HAP-1 (cell line): ENCODE measurements around the gene MRPL48.

Source experiments
- DNase-seq, 2 experiments: peaks; one replicate each; pipeline ENCODE4 v3.0.0-alpha.2; 2016 to 2020; ENCODE audit warnings: low spot score in 2 of 2
- H3K27me3 ChIP-seq: fragments of 250-450 bp; sonication (Bioruptor Pico); 2 replicates; pipeline ENCODE4 v1.5.1; 2020; ENCODE audit warnings: low read depth, mild to moderate bottlenecking, moderate library complexity
- H3K36me3 ChIP-seq: fragments of 250-450 bp; sonication (Bioruptor Pico); replicated peaks from 2 replicates; pipeline ENCODE4 v1.5.1; 2020; ENCODE audit warnings: mild to moderate bottlenecking
- H3K4me1 ChIP-seq: fragments of 250-450 bp; sonication (Bioruptor Pico); 2 replicates; pipeline ENCODE4 v1.5.1; 2020; ENCODE audit warnings: mild to moderate bottlenecking
- H3K4me3 ChIP-seq: fragments of 250-450 bp; sonication (Bioruptor Pico); 2 replicates; pipeline ENCODE4 v1.5.1; 2020; ENCODE audit warnings: mild to moderate bottlenecking, moderate library complexity
- H3K9me3 ChIP-seq: fragments of 250-450 bp; sonication (Bioruptor Pico); 2 replicates; pipeline ENCODE4 v1.5.1; 2020; ENCODE audit warnings: mild to moderate bottlenecking, moderate library complexity
- in situ Hi-C: fragments of 300-500 bp; cut with MboI; formaldehyde crosslinking; loops from 3 replicates; pipeline ENCODE4 v1.14.3; 2020; ENCODE audit warnings: low sequenced_read_pairs, inconsistent platforms, mixed read lengths

MRPL48 gene

GRCh38 chr11:73833067-73833466 lies 45.4 kb downstream of the MRPL48 start:
- Histone ChIP-seq H3K27me3 (no peaks in the 10 kb centered on the region), H3K4me3 (no peak overlapping the region), H3K4me1 (no peaks in the 10 kb centered on the region; the same call in 1 of the 2 replicates), H3K36me3 (no peaks in the 10 kb centered on the region; the same call in none of the 2 replicates), H3K9me3 (no peaks in the 10 kb centered on the region)
- DNase-seq: no peak
- in situ Hi-C loops: no loop called here

DNA sequence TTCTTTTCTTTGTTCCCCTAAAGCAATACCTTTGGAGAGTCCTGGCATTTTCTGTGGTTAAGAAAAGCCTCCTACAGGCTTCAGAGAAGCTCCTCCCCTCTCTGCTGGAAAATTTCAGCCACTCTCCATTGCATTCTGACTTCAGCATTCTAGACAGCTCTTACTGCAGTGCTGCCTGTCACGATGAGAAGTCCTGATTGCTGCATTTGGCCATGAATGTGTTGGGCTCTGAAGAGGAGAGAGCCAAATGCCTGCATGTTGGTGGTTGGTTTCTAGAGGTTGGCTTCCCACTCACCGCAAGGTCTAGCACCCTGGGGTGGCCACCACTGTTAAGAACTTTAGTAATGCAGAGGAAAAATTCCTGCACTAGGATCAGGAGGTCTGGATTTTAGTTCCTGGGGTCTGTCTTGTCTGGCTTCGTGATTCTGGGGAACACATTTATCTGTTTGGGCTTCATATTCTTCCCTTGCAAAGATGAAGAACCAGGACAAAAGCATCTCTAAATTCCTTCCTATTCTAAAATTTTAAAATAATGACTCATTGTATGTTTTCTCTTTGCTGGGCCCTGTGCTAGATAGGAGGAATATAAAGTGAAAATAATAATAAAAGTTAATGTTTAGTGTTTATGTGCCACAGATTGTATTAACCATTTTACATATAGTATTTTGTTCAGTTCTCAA lies 50.9 kb downstream of the MRPL48 start:
- in situ Hi-C loops: no loop called here
- Histone ChIP-seq H3K4me1 (no peaks in the 10 kb centered on the region), H3K36me3 (peaks cover 3% of the 10 kb centered on the region; the same call in 1 of the 2 replicates), H3K4me3 (no peak overlapping the region), H3K27me3 (no peaks in the 10 kb centered on the region), H3K9me3 (no peaks in the 10 kb centered on the region)
- DNase-seq: no peak

- H3K4me3 ChIP-seq: no peak overlapping the region
- no peaks in the 10 kb centered on the region for H3K4me1 ChIP-seq
- DNase-seq: no peak
- in situ Hi-C loops: no loop called here
- H3K36me3 ChIP-seq: peaks cover 3% of the 10 kb centered on the region; the same call in 1 of the 2 replicates
- H3K9me3 ChIP-seq: no peaks in the 10 kb centered on the region
- no peaks in the 10 kb centered on the region for H3K27me3 ChIP-seq
These were observed 51.4 kb downstream of the MRPL48 start for GRCh38 chr11:73839123-73839457.

- in situ Hi-C loops: no loop called here
- H3K27me3 ChIP-seq: no peaks in the 10 kb centered on the region
- H3K4me3 ChIP-seq: no peak overlapping the region
- no peaks in the 10 kb centered on the region; the same call in 1 of the 2 replicates for H3K36me3 ChIP-seq
- H3K9me3 ChIP-seq: no peaks in the 10 kb centered on the region
- no peaks in the 10 kb centered on the region for H3K4me1 ChIP-seq
- DNase-seq: no peak
These were observed 63.5 kb downstream of the MRPL48 start for GRCh38 chr11:73851046-73851764.

GRCh38 chr11:73852049-73852448 lies 64.4 kb downstream of the MRPL48 start:
- in situ Hi-C loops: no loop called here
- no peak for DNase-seq
- no peak overlapping the region for H3K4me3 ChIP-seq
- no peaks in the 10 kb centered on the region for H3K27me3 ChIP-seq
- H3K36me3 ChIP-seq: no peaks in the 10 kb centered on the region; the same call in 1 of the 2 replicates
- H3K4me1 ChIP-seq: no peaks in the 10 kb centered on the region
- no peaks in the 10 kb centered on the region for H3K9me3 ChIP-seq

DNA sequence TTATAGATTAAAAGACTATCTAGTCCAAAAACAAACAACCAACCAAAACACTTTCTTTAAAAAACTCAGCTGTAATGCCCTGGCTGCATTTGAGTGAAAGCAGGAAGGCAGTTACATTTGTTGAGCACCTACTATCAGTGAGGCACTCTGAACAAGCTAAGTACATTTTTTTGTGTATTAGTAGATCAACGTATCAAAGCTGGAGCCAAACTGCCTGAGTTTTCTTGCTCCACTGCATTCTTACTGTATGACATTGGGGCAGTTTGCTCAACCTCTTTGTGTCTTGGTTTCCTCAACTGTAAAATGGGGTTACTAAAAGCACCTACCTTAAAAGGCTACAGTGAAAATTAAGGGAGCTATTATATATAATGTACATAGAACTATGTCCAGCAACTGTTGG lies 67.0 kb downstream of the MRPL48 start:
- no peaks in the 10 kb centered on the region for H3K4me1 ChIP-seq
- H3K4me3 ChIP-seq: no peak overlapping the region
- H3K36me3 ChIP-seq: no peaks in the 10 kb centered on the region; the same call in 1 of the 2 replicates
- in situ Hi-C loops: no loop called here
- H3K27me3 ChIP-seq: no peaks in the 10 kb centered on the region
- DNase-seq: no peak
- no peaks in the 10 kb centered on the region for H3K9me3 ChIP-seq

GRCh38 chr11:73856031-73856567 lies 68.4 kb downstream of the MRPL48 start:
- Histone ChIP-seq H3K4me3 (no peak overlapping the region), H3K36me3 (peaks cover 5% of the 10 kb centered on the region), H3K4me1 (no peaks in the 10 kb centered on the region), H3K9me3 (no peaks in the 10 kb centered on the region), H3K27me3 (no peaks in the 10 kb centered on the region)
- no peak for DNase-seq
- in situ Hi-C loops: no loop called here

DNA sequence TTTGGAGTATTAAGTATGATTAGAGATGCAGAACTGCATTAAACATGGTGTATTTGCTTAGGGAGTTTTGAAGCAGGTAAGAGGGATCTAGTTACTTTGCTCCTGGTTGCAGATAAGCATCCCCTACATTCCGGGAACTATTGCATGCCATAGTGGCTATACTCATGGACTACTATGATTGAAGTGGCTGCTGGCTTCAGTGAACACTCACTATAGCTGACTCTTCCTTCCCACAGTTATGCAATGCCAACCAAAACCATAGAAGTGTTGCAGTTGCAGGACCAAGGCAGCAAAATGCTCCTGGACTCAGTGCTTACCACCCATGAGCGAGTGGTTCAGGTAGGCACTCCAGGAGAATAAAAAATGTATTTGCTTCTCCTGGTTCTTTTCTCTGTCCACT lies 72.0 kb downstream of the MRPL48 start:
- in situ Hi-C loops: no loop called here
- Histone ChIP-seq H3K4me1 (no peaks in the 10 kb centered on the region), H3K4me3 (no peak overlapping the region)

DNA sequence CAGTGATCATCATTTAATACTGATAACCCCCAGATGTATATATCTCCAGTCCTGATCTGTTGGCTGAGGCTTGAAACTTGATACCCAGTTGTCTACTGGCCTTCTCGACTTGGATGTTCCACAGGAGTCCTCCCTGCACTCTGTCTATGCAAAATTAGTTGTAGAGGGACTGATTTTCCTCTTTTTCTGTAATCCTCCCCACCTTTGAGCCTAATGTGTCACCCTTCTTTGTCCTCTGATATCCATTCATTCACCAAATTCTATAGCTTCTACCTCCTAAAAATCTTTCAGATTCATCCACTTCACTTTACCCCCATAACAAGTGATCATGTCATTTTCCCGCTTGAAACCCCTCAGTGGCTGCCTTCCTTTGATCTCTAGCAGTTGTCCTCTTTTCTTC lies 72.5 kb downstream of the MRPL48 start:
- no peak for DNase-seq
- in situ Hi-C loops: no loop called here
- Histone ChIP-seq H3K4me1 (no peaks in the 10 kb centered on the region), H3K4me3 (no peak overlapping the region), H3K9me3 (no peaks in the 10 kb centered on the region), H3K36me3 (peaks cover 8% of the 10 kb centered on the region), H3K27me3 (no peaks in the 10 kb centered on the region)

More for the DNA sequence above, 72.0 kb downstream of the MRPL48 start:
- peaks cover 8% of the 10 kb centered on the region for H3K36me3 ChIP-seq
- H3K9me3 ChIP-seq: no peaks in the 10 kb centered on the region
- no peak for DNase-seq
- H3K27me3 ChIP-seq: no peaks in the 10 kb centered on the region

DNA sequence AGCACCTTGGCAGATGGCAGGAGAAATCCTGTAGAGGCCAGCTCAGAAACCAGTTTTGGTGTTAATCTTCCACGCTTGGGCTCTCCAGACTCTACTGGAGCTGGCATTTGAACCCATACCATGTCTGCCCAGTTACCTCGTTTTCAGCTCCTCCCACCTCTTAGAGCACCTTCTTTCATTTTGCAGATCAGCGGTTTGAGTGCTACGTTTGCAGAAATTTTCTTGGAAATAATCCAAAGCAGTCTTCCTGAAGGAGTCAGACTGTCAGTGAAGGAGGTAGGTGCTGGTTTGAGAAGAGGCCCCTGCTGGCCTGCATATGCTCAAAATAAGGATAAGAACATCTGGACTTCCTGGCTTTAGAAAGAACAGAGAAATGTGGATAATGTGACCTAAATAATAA lies 75.3 kb downstream of the MRPL48 start:
- peaks cover 10% of the 10 kb centered on the region for H3K36me3 ChIP-seq
- no peak overlapping the region for H3K4me3 ChIP-seq
- no peaks in the 10 kb centered on the region for H3K27me3 ChIP-seq
- no peaks in the 10 kb centered on the region for H3K9me3 ChIP-seq
- no peak for DNase-seq
- no peaks in the 10 kb centered on the region for H3K4me1 ChIP-seq
- in situ Hi-C loops: no loop called here

GRCh38 chr11:73866095-73866579 lies 78.5 kb downstream of the MRPL48 start:
- Histone ChIP-seq H3K27me3 (no peaks in the 10 kb centered on the region), H3K9me3 (no peaks in the 10 kb centered on the region), H3K4me1 (peaks cover 8% of the 10 kb centered on the region), H3K4me3 (no peak overlapping the region), H3K36me3 (peaks cover 14% of the 10 kb centered on the region)
- in situ Hi-C loops: no loop called here
- no peak for DNase-seq

DNA sequence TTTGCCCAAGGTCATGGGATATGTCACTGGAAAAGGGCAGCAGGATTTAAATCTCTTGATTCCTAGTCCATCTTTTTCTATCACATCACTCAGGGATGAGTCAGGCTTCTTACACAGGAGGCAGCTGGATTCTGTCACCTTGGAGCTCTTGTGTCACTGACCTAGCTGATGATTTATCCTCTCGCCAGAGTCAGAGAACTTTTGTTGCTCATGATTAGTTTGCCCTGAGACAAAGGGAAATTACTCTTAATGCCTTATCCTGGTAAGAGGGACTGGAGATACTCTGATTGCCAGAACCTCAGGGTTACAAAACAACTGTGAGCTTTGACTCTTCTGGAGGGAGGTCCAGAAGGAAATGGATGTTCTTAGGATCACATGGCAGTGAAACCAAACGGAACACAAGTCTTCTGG lies 78.9 kb downstream of the MRPL48 start:
- peaks cover 17% of the 10 kb centered on the region for H3K36me3 ChIP-seq
- H3K4me1 ChIP-seq: peaks cover 8% of the 10 kb centered on the region
- no peak for DNase-seq
- no peaks in the 10 kb centered on the region for H3K9me3 ChIP-seq
- H3K4me3 ChIP-seq: no peak overlapping the region
- in situ Hi-C loops: no loop called here
- no peaks in the 10 kb centered on the region for H3K27me3 ChIP-seq

- H3K9me3 ChIP-seq: no peaks in the 10 kb centered on the region
- in situ Hi-C loops: no loop called here
- H3K36me3 ChIP-seq: peaks cover 41% of the 10 kb centered on the region
- peaks cover 8% of the 10 kb centered on the region for H3K4me1 ChIP-seq
- DNase-seq: no peak
- H3K27me3 ChIP-seq: no peaks in the 10 kb centered on the region
- H3K4me3 ChIP-seq: no peak overlapping the region
These were observed 81.8 kb downstream of the MRPL48 start for GRCh38 chr11:73869332-73869949.

DNA sequence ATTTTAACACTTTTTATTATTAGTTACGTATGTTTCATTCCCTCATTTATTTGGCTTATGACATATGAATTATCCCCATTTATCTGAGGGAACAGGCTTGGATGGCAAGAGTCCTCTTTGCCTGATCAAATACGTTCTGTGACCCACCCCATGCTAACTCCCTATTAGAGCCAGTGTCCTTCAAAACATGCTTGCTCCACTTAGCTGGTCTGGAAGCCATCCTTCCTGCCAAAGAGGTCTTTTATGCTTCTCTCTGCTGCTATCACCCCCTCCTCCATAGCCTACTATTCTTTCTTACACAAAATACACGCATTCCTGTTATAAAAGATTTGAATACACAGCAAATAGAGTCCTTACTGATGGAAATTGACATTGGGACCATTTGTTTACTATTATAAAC lies 82.6 kb downstream of the MRPL48 start:
- DNase-seq: no peak
- Histone ChIP-seq H3K9me3 (no peaks in the 10 kb centered on the region), H3K27me3 (no peaks in the 10 kb centered on the region), H3K36me3 (peaks cover 48% of the 10 kb centered on the region), H3K4me1 (peaks cover 9% of the 10 kb centered on the region), H3K4me3 (no peak overlapping the region)
- in situ Hi-C loops: no loop called here
